HCT116 (cell line): ENCODE measurements around the gene SMPDL3B. TPM values are rescaled to one million over a fixed set of nuclear protein-coding genes. Genes with fewer than 3 reads are reported as not detected.

ENCODE experiments used
- ATAC-seq: fragments of 200-7000 bp; cut with Tn5 transposase; 2 replicates; pipeline ENCODE4 v1.9.1; 2020; ENCODE audit warnings: mild to moderate bottlenecking, moderate library complexity
- BruUV-seq: library from RNA; stranded (reverse); fragments of 400-500 nt; replicated peaks from 2 replicates; lab custom pipeline; 2021; lab: Mats Ljungman, UMichigan
- CTCF ChIA-PET: fragments of 300-600 bp; sonication (Branson Sonifier 250); formaldehyde crosslinking; loops from one replicate; lab custom pipeline; 2021; ENCODE audit warnings: antibody characterized with exemption; lab: Charles Lee
- POLR2A ChIA-PET: fragments of 300-600, 350-600 bp; sonication (Branson Sonifier 250); formaldehyde crosslinking; loops from one replicate; lab custom pipeline; 2021; ENCODE audit warnings: antibody characterized with exemption; lab: Charles Lee
- RAD21 ChIA-PET, 2 experiments: fragments of 300-600 bp; sonication (Branson Sonifier 250); formaldehyde crosslinking; loops; one replicate each; lab custom pipeline; 2023; ENCODE audit warnings: low total read pairs in 2 of 2; ENCODE audit not compliant: uncharacterized antibody in 2 of 2, unreplicated experiment in 2 of 2, low non-redundant PET in 1 of 2; lab: Charles Lee
- DNase-seq: peaks from one replicate; pipeline ENCODE4 v3.0.0-alpha.2; 2010; ENCODE audit warnings: low read depth, low spot score
- H2AFZ ChIP-seq: fragments of 200-600 bp; shearing (Covaris generic), sonication (generic); 2 replicates; pipeline ENCODE4 v1.6.1; 2017; ENCODE audit warnings: low read depth, mixed run types, mixed read lengths, antibody characterized with exemption, low read length; ENCODE audit not compliant: poor library complexity, severe bottlenecking
- H3K27ac ChIP-seq: 2 replicates; pipeline ENCODE4 v1.5.1; 2012; ENCODE audit warnings: low read depth, low read length
- H3K27me3 ChIP-seq: fragments of 200-600 bp; sonication (generic); 2 replicates; pipeline ENCODE4 v1.6.1; 2016; ENCODE audit warnings: mixed run types, low read length, mixed read lengths; ENCODE audit not compliant: insufficient read depth
- H3K36me3 ChIP-seq, 2 experiments: fragments of 200-500 bp in 1 of 2; fragments of 200-600 bp in 1 of 2; sonication (Bioruptor generic) in 1 of 2; sonication (generic) in 1 of 2; 2 replicates each; pipeline versions ENCODE4 v1.5.1 to v1.6.1; 2014 to 2016; ENCODE audit warnings: low read length in 2 of 2, inconsistent platforms in 1 of 2, mixed read lengths in 1 of 2, mixed run types in 1 of 2; ENCODE audit not compliant: insufficient read depth in 2 of 2, control insufficient read depth in 1 of 2
- H3K4me1 ChIP-seq, 2 experiments: fragments of 200-600 bp in 1 of 2; sonication (generic) in 1 of 2; 2 replicates each; pipeline versions ENCODE4 v1.5.1 to v1.6.1; 2012 to 2017; ENCODE audit warnings: low read length in 2 of 2, inconsistent platforms in 1 of 2, mild to moderate bottlenecking in 1 of 2, mixed read lengths in 1 of 2, mixed run types in 1 of 2, moderate library complexity in 1 of 2; ENCODE audit not compliant: insufficient read depth in 2 of 2, control insufficient read depth in 1 of 2
- H3K4me2 ChIP-seq: fragments of 200-600 bp; sonication (generic); 2 replicates; pipeline ENCODE4 v1.6.1; 2017; ENCODE audit warnings: mixed run types, low read length, mixed read lengths
- H3K4me3 ChIP-seq, 2 experiments: fragments of 200-600 bp in 1 of 2; sonication (generic) in 1 of 2; replicated peaks in 1 of 2; 2 replicates each; pipeline ENCODE4 v1.5.1; 2011 to 2016; ENCODE audit warnings: low read length in 2 of 2, control low read depth in 1 of 2, low read depth in 1 of 2, mild to moderate bottlenecking in 1 of 2, mixed read lengths in 1 of 2, mixed run types in 1 of 2
- H3K79me2 ChIP-seq: fragments of 200-600 bp; sonication (generic); 2 replicates; pipeline ENCODE4 v1.6.1; 2017; ENCODE audit warnings: mild to moderate bottlenecking, mixed run types, low read length, moderate library complexity, mixed read lengths; ENCODE audit not compliant: insufficient read depth
- H3K9ac ChIP-seq: fragments of 200-600 bp; sonication (generic); 2 replicates; pipeline ENCODE4 v1.6.1; 2016; ENCODE audit warnings: low read length, mixed read lengths
- H3K9me2 ChIP-seq: fragments of 200-600 bp; sonication (generic), shearing (Covaris generic); 2 replicates; pipeline ENCODE4 v1.6.1; 2017; ENCODE audit warnings: mixed run types, mild to moderate bottlenecking, moderate library complexity; ENCODE audit not compliant: insufficient read depth
- H3K9me3 ChIP-seq, 2 experiments: fragments of 200-500 bp in 1 of 2; fragments of 200-600 bp in 1 of 2; sonication (Bioruptor generic) in 1 of 2; sonication (generic) in 1 of 2; 2 replicates each; pipeline ENCODE4 v1.6.1; 2014 to 2017; ENCODE audit warnings: low read length in 2 of 2, mixed read lengths in 2 of 2, inconsistent platforms in 1 of 2, low read depth in 1 of 2, mild to moderate bottlenecking in 1 of 2, mixed run types in 1 of 2, moderate library complexity in 1 of 2; ENCODE audit not compliant: control insufficient read depth in 1 of 2, insufficient read depth in 1 of 2
- H4K20me1 ChIP-seq: fragments of 200-600 bp; sonication (generic), shearing (Covaris generic); 2 replicates; pipeline ENCODE4 v1.6.1; 2017; ENCODE audit warnings: mixed run types, mild to moderate bottlenecking, moderate library complexity; ENCODE audit not compliant: insufficient read depth
- ELF1 ChIP-seq: IDR thresholded peaks from 2 replicates; pipeline ENCODE4 v1.6.1; 2012; ENCODE audit warnings: low read depth, borderline replicate concordance
- EZH2phosphoT487 ChIP-seq: fragments of 200-600 bp; IDR thresholded peaks from 2 replicates; pipeline ENCODE4 v1.6.1; 2018; ENCODE audit warnings: antibody characterized with exemption, borderline replicate concordance
- FOSL1 ChIP-seq: IDR thresholded peaks from 2 replicates; pipeline ENCODE4 v1.6.1; 2012; ENCODE audit warnings: low read depth
- JUND ChIP-seq: IDR thresholded peaks from 2 replicates; pipeline ENCODE4 v1.6.1; 2012
- POLR2A ChIP-seq: IDR thresholded peaks from 2 replicates; pipeline ENCODE4 v1.7.0; 2011; ENCODE audit warnings: borderline replicate concordance; ENCODE audit not compliant: insufficient read depth, insufficient read length; ENCODE audit errors: extremely low read depth
- ZFX ChIP-seq: fragments of 450-650 bp; IDR thresholded peaks from 2 replicates; pipeline ENCODE4 v1.6.1; 2017
- intact Hi-C: fragments of 100-400 bp; cut with micrococcal nuclease; formaldehyde crosslinking; loops from 2 replicates; pipeline ENCODE4 v1.10.0; 2022
- total RNA-seq: library from RNA; stranded (reverse); gene quantifications from one replicate; pipeline ENCODE4 v1.2.1, GENCODE V29; 2021; ENCODE audit not compliant: unreplicated experiment
- TF ChIP-seq, protein P1 (sequence below), 3 experiments: fragments of 200-600 bp in 1 of 3; sonication (generic) in 1 of 3; IDR thresholded peaks in 2 of 3; conservative IDR thresholded peaks in 1 of 3; 2 replicates each; pipeline ENCODE4 v1.5.1; 2012 to 2017; ENCODE audit warnings: low read depth in 2 of 3, low read length in 2 of 3, antibody characterized with exemption in 1 of 3, borderline replicate concordance in 1 of 3, control low read depth in 1 of 3, mild to moderate bottlenecking in 1 of 3, mixed read lengths in 1 of 3, mixed run types in 1 of 3, moderate library complexity in 1 of 3; ENCODE audit not compliant: insufficient read depth in 1 of 3

The SMPDL3B gene
- total RNA-seq, 1 experiment from 2014 or later = 16.4 TPM

DNA sequence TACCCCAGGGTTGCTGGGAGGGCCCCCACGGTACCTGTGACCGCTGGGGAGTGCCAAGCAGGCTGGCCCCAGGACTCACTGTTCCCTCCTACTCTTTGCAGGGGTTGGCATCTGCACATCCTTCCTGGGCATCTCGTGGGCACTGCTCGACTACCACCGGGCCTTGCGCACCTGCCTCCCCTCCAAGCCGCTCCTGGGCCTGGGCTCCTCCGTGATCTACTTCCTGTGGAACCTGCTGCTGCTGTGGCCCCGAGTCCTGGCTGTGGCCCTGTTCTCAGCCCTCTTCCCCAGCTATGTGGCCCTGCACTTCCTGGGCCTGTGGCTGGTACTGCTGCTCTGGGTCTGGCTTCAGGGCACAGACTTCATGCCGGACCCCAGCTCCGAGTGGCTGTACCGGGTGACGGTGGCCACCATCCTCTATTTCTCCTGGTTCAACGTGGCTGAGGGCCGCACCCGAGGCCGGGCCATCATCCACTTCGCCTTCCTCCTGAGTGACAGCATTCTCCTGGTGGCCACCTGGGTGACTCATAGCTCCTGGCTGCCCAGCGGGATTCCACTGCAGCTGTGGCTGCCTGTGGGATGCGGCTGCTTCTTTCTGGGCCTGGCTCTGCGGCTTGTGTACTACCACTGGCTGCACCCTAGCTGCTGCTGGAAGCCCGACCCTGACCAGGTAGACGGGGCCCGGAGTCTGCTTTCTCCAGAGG, 31.8 kb downstream of the SMPDL3B start:
- DNase-seq = peak; percentile 19
- POLR2A ChIA-PET = interaction anchor here (0.5 kb wide), 1 partner anchor 79 kb away, joined by 4 read pairs; no protein-coding TSS in a partner anchor
- H3K4me3 ChIP-seq = no peak overlapping the region
- RAD21 ChIA-PET = interaction anchor here in 1 of 2 experiments (0.6 kb wide), 1 partner anchor 15 kb away, joined by 3 read pairs; no protein-coding TSS in a partner anchor
- peaks cover 27 to 48% of the 10 kb centered on the region in 2 experiments for H3K4me1 ChIP-seq
- H3K4me2 ChIP-seq = peak overlapping the region; percentile 63
- peak overlapping the region; percentile 15; the same call in 1 of the 2 replicates for H3K27ac ChIP-seq
- CTCF ChIA-PET = interaction anchor here (0.9 kb wide), 1 partner anchor 109 kb away, joined by 3 read pairs; no protein-coding TSS in a partner anchor
- H2AFZ ChIP-seq = no peak overlapping the region
- no TSS peak for BruUV-seq
- no peaks in the 10 kb centered on the region for H3K9me2 ChIP-seq
- intact Hi-C loops = no loop called here
- H3K9ac ChIP-seq = peak overlapping the region; percentile 32; the same call in 1 of the 2 replicates
- H3K27me3 ChIP-seq = no peaks in the 10 kb centered on the region
- no peaks in the 10 kb centered on the region for H3K79me2 ChIP-seq
- H3K36me3 ChIP-seq = peaks cover 0 to 5% of the 10 kb centered on the region in 2 experiments; a peak in 1 of 4 replicates
- no peaks in the 10 kb centered on the region for H4K20me1 ChIP-seq
- TF ChIP-seq FOSL1 (peak; percentile 71), JUND (peak; percentile 72), POLR2A (no peak), ELF1 (no peak), EZH2phosphoT487 (no peak)
- ATAC-seq = peak; percentile 82
- H3K9me3 ChIP-seq = no peaks in the 10 kb centered on the region

DNA sequence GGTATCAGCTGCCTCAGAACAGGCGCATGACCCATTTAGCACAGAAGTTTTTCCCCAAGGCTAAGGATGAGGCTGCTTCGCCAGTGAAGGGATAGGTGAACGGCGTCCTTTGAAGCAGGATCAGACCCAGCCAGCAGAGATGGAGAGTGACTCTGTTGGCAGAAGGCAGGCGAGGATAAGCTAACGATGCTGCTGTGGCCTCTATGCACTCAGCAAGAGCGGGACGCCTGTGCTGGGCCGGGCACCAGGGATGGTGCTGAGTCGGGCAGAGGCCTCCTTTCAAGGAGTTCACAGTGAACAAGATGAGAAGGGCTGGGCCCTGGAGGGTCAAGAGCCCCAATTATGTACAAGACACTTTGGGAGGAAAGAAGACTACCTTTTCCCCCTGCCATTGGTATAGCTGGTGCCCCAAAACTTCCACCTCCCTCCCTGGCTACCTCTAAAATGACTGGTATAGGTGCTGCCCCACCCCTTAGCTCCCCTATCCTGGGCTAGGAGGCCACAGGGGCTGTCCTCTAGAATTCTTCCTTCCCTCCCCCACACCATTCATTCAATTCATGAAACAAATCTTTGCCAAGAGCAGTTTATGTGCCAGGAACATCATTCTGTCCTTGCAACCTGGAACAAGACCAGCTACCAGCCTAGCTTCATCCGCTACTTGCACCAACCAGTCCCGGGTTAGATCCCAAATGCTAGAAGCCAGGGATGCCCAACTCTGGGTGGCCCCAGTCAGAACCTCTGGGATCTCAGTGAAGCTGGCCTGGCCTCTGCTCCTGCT, 32.5 kb downstream of the SMPDL3B start:
- H3K9ac ChIP-seq = peak overlapping the region; percentile 32; the same call in 1 of the 2 replicates
- H2AFZ ChIP-seq = no peak overlapping the region
- no peaks in the 10 kb centered on the region for H3K9me2 ChIP-seq
- peaks cover 26 to 41% of the 10 kb centered on the region in 2 experiments for H3K4me1 ChIP-seq
- H3K27me3 ChIP-seq = no peaks in the 10 kb centered on the region
- intact Hi-C loops = no loop called here
- peak overlapping the region; percentile 15; the same call in 1 of the 2 replicates for H3K27ac ChIP-seq
- H3K9me3 ChIP-seq = no peaks in the 10 kb centered on the region
- ChIA-PET RAD21 (interaction anchor here in 1 of 2 experiments (0.6 kb wide), 1 partner anchor 15 kb away, joined by 3 read pairs; no protein-coding TSS in a partner anchor), CTCF (interaction anchor here (0.9 kb wide), 1 partner anchor 109 kb away, joined by 3 read pairs; no protein-coding TSS in a partner anchor), POLR2A (no interaction called here)
- DNase-seq (no peak), ATAC-seq (peak; percentile 35)
- peak overlapping the region; percentile 63 for H3K4me2 ChIP-seq
- H3K36me3 ChIP-seq = peaks cover 0 to 5% of the 10 kb centered on the region in 2 experiments; a peak in 1 of 4 replicates
- no peak overlapping the region for H3K4me3 ChIP-seq
- TF ChIP-seq ZFX = no peak
- TF ChIP-seq, protein P1, sequence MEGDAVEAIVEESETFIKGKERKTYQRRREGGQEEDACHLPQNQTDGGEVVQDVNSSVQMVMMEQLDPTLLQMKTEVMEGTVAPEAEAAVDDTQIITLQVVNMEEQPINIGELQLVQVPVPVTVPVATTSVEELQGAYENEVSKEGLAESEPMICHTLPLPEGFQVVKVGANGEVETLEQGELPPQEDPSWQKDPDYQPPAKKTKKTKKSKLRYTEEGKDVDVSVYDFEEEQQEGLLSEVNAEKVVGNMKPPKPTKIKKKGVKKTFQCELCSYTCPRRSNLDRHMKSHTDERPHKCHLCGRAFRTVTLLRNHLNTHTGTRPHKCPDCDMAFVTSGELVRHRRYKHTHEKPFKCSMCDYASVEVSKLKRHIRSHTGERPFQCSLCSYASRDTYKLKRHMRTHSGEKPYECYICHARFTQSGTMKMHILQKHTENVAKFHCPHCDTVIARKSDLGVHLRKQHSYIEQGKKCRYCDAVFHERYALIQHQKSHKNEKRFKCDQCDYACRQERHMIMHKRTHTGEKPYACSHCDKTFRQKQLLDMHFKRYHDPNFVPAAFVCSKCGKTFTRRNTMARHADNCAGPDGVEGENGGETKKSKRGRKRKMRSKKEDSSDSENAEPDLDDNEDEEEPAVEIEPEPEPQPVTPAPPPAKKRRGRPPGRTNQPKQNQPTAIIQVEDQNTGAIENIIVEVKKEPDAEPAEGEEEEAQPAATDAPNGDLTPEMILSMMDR (IDR thresholded peaks at IDR 0.05 in 2 of 3, conservative IDR thresholded peaks at IDR 0.05 in 1 of 3; ENCODE audit: borderline replicate concordance in 1 of 3, insufficient read depth in 1 of 3, low read depth in 2 of 3, low read length in 2 of 3) = no peak
- BruUV-seq = no TSS peak
- no peaks in the 10 kb centered on the region for H3K79me2 ChIP-seq
- no peaks in the 10 kb centered on the region for H4K20me1 ChIP-seq
